ENCODE data around the gene GALNT18.
A peak's percentile ranks its signal among the peaks of the same experiment; 100 is the strongest.

The GALNT18 gene

GRCh38 chr11:11561991-11562390 is 59.8 kb downstream of the GALNT18 start:
- DNase-seq: no peak

GRCh38 chr11:11558826-11559225 is 63.0 kb downstream of the GALNT18 start:
- no peak for DNase-seq

GRCh38 chr11:11558396-11558795 is 63.4 kb downstream of the GALNT18 start:
- no peak for DNase-seq

- DNase-seq: no peak
Observed at GRCh38 chr11:11555208-11555607, 66.6 kb downstream of the GALNT18 start.

GRCh38 chr11:11553573-11553972 is 68.2 kb downstream of the GALNT18 start:
- DNase-seq: no peak

GRCh38 chr11:11552529-11553087 is 69.2 kb downstream of the GALNT18 start:
- no peak for DNase-seq

- DNase-seq: no peak
Observed at GRCh38 chr11:11550534-11550933, 71.3 kb downstream of the GALNT18 start.

GRCh38 chr11:11545285-11546275 is 76.2 kb downstream of the GALNT18 start:
- no peak for DNase-seq

GRCh38 chr11:11543656-11544055 is 78.1 kb downstream of the GALNT18 start:
- DNase-seq: no peak

- DNase-seq: no peak
Observed at GRCh38 chr11:11540157-11540556, 81.6 kb downstream of the GALNT18 start.

GRCh38 chr11:11538277-11538960 is 83.4 kb downstream of the GALNT18 start:
- no peak for DNase-seq

- DNase-seq: no peak
Observed at GRCh38 chr11:11537871-11538270, 83.9 kb downstream of the GALNT18 start.

GRCh38 chr11:11537372-11537771 is 84.4 kb downstream of the GALNT18 start:
- DNase-seq: no peak

- DNase-seq: no peak
Observed at GRCh38 chr11:11536650-11537049, 85.2 kb downstream of the GALNT18 start.

- DNase-seq: no peak
Observed at GRCh38 chr11:11535611-11536010, 86.2 kb downstream of the GALNT18 start.

GRCh38 chr11:11534981-11535380 is 86.8 kb downstream of the GALNT18 start:
- no peak for DNase-seq

- DNase-seq: no peak
Observed at GRCh38 chr11:11533751-11534150, 88.1 kb downstream of the GALNT18 start.

- no peak for DNase-seq
Observed at GRCh38 chr11:11533057-11533456, 88.7 kb downstream of the GALNT18 start.

GRCh38 chr11:11532574-11532973 is 89.2 kb downstream of the GALNT18 start:
- peak; percentile 7 for DNase-seq

- DNase-seq: no peak
Observed at GRCh38 chr11:11531131-11531908, 90.5 kb downstream of the GALNT18 start.

- no peak for DNase-seq
Observed at GRCh38 chr11:11528986-11529385, 92.8 kb downstream of the GALNT18 start.

GRCh38 chr11:11525283-11525682 is 96.5 kb downstream of the GALNT18 start:
- DNase-seq: no peak
